Measurements from ENCODE around the gene SORCS2. TPM values are rescaled to one million over a fixed set of nuclear protein-coding genes. Genes with fewer than 3 reads are reported as not detected.

Gene SORCS2
- total and polyA plus RNA-seq, 2 of the 4 experiments (the other 2 are of a cell fraction) = 0.36 to 0.62 TPM

GRCh38 chr4:7735961-7736360 is 543.6 kb downstream of the SORCS2 start:
- dilution Hi-C loops (cut with HindIII; ENCODE audit: low sequenced_read_pairs, unreplicated experiment) (no loop called here), in situ Hi-C loops (cut with MboI; ENCODE audit: low sequenced_read_pairs) (no loop called here), intact Hi-C loops (cut with micrococcal nuclease) (no loop called here)
- H3K23ac ChIP-seq (ENCODE audit: low read depth, low read length) = no peak overlapping the region
- no peak overlapping the region for H3K4ac ChIP-seq (ENCODE audit: low read depth, low read length)
- H4K91ac ChIP-seq (ENCODE audit: insufficient read depth, low read depth, low read length) = no peak overlapping the region
- no peak for ATAC-seq (ENCODE audit: low read depth)
- ChIA-PET POLR2A (ENCODE audit: unreplicated experiment) (no interaction called here), CTCF (no interaction called here)
- no TSS peak for BruUV-seq (replicated peaks)
- no peak overlapping the region for H2AK5ac ChIP-seq (ENCODE audit: low read depth, low read length)
- H2AFZ ChIP-seq (replicated peaks; ENCODE audit: low read length, poor library complexity) = no peak overlapping the region
- H2BK15ac ChIP-seq (ENCODE audit: low read depth, low read length) = no peak overlapping the region
- H4K5ac ChIP-seq (ENCODE audit: low read depth, low read length) = no peak overlapping the region
- H3K14ac ChIP-seq (replicated peaks; ENCODE audit: low read depth, low read length) = no peak overlapping the region
- H3K36me3 ChIP-seq (ENCODE audit: control insufficient read depth, insufficient read depth, low read length) = no peaks in the 10 kb centered on the region
- no peak overlapping the region for H2BK120ac ChIP-seq (ENCODE audit: low read depth, low read length)
- WGBS, 2 experiments (ENCODE audit: extremely low coverage in 2 of 2, insufficient read length in 1 of 2) = no CpG with 5 or more reads among the region's 8 CpGs
- no peaks in the 10 kb centered on the region; the same call in 1 of the 2 replicates for H4K20me1 ChIP-seq (ENCODE audit: insufficient read depth, low read length)
- H2BK20ac ChIP-seq (ENCODE audit: low read depth, low read length) = no peak overlapping the region
- H3K4me2 ChIP-seq (ENCODE audit: low read depth, low read length) = no peak overlapping the region
- peaks cover 22% of the 10 kb centered on the region for H3K27me3 ChIP-seq (ENCODE audit: control insufficient read depth, insufficient read depth, low read length)
- no peak overlapping the region for H2AK9ac ChIP-seq (replicated peaks; ENCODE audit: low read depth, low read length, poor library complexity)
- no peaks in the 10 kb centered on the region for H3K9me1 ChIP-seq (ENCODE audit: insufficient read depth, low read length)
- H3K9ac ChIP-seq (ENCODE audit: low read depth, low read length) = no peak overlapping the region
- no peak overlapping the region for H2BK5ac ChIP-seq (ENCODE audit: low read depth, low read length, poor library complexity, severe bottlenecking)
- H4K8ac ChIP-seq (ENCODE audit: low read depth in 2 of 2, low read length in 2 of 2) = no peak overlapping the region
- no peak for TF ChIP-seq RFX5 (IDR thresholded peaks at IDR 0.05; ENCODE audit: low read depth, low read length)
- TF ChIP-seq NFE2L2 (IDR thresholded peaks at IDR 0.05; ENCODE audit: low read depth, low read length) = no peak
- TF ChIP-seq MAZ (IDR thresholded peaks at IDR 0.05; ENCODE audit: borderline replicate concordance, low read depth, low read length) = no peak
- no peak for TF ChIP-seq CEBPB (IDR thresholded peaks at IDR 0.05; ENCODE audit: low read depth, low read length)
- H3K9me3 ChIP-seq (ENCODE audit: control insufficient read depth, insufficient read depth, low read length) = no peaks in the 10 kb centered on the region
- no peaks in the 10 kb centered on the region for H3K79me1 ChIP-seq (ENCODE audit: low read depth in 1 of 2, low read length in 2 of 2)
- H3K4me1 ChIP-seq (ENCODE audit: control insufficient read depth, insufficient read depth, low read length) = no peaks in the 10 kb centered on the region
- no peak overlapping the region for H3K18ac ChIP-seq (ENCODE audit: low read depth, low read length)
- H3K56ac ChIP-seq (ENCODE audit: extremely low read depth, insufficient read depth, low read length) = no peak overlapping the region
- no peak overlapping the region for H3K4me3 ChIP-seq (ENCODE audit: insufficient read depth, low read depth, low read length)
- no peak for DNase-seq
- H3K27ac ChIP-seq (ENCODE audit: insufficient read depth, low read length) = no peak overlapping the region
